H1 (cell line): ENCODE measurements around the gene CDH15. TPM values are rescaled to one million over a fixed set of nuclear protein-coding genes. Genes with fewer than 3 reads are reported as not detected.

Source experiments
- CTCF ChIA-PET: fragments of 300-600 bp; sonication (Branson Sonifier 250); formaldehyde crosslinking; loops from one replicate; lab custom pipeline; 2021; ENCODE audit not compliant: partially characterized antibody; lab: Charles Lee
- POLR2A ChIA-PET: fragments of 300-600 bp; sonication (Branson Sonifier 250); formaldehyde crosslinking; loops from one replicate; lab custom pipeline; 2021; ENCODE audit warnings: inconsistent platforms; ENCODE audit not compliant: partially characterized antibody; lab: Charles Lee
- DNase-seq, 2 experiments: peaks; one replicate each; pipeline versions ENCODE4 v3.0.0 to v3.0.0-alpha.2; 2010 to 2022; ENCODE audit warnings: low spot score in 2 of 2, low read depth in 1 of 2, mixed read lengths in 1 of 2
- FAIRE-seq: peaks from 2 replicates; lab custom pipeline; 2011; peaks lifted over from hg19 to GRCh38; lab: Jason Lieb, UNC
- H2AFZ ChIP-seq: 2 replicates; pipeline ENCODE4 v1.8.1; 2012; ENCODE audit warnings: low read length, inconsistent platforms
- H2AK5ac ChIP-seq: 2 replicates; pipeline ENCODE4 v1.6.1; 2013; ENCODE audit warnings: low read depth, low read length
- H2BK120ac ChIP-seq: replicated peaks from 2 replicates; pipeline ENCODE3; 2013; ENCODE audit warnings: low read depth, low read length, inconsistent platforms
- H2BK12ac ChIP-seq: 2 replicates; pipeline ENCODE4 v1.6.1; 2013; ENCODE audit warnings: low read depth, low read length
- H2BK15ac ChIP-seq: 2 replicates; pipeline ENCODE4 v1.6.1; 2013; ENCODE audit warnings: low read length
- H2BK20ac ChIP-seq: 2 replicates; pipeline ENCODE4 v1.6.1; 2013; ENCODE audit warnings: low read length
- H2BK5ac ChIP-seq: 2 replicates; pipeline ENCODE4 v1.6.1; 2013; ENCODE audit warnings: low read depth, low read length
- H3K14ac ChIP-seq: 2 replicates; pipeline ENCODE4 v1.6.1; 2013; ENCODE audit warnings: inconsistent platforms; ENCODE audit not compliant: insufficient read length
- H3K18ac ChIP-seq: 2 replicates; pipeline ENCODE4 v1.6.1; 2013; ENCODE audit warnings: low read length; ENCODE audit errors: extremely low read depth
- H3K23ac ChIP-seq: 2 replicates; pipeline ENCODE4 v1.6.1; 2013; ENCODE audit warnings: inconsistent platforms; ENCODE audit not compliant: insufficient read length
- H3K23me2 ChIP-seq: 2 replicates; pipeline ENCODE4 v1.6.1; 2013; ENCODE audit warnings: low read depth, low read length
- H3K27ac ChIP-seq: 2 replicates; pipeline ENCODE4 v1.6.1; 2011; ENCODE audit warnings: low read depth, low read length, inconsistent platforms
- H3K27me3 ChIP-seq, 4 experiments: replicated peaks in 1 of 4; 1 replicate in 1 of 4; 2 replicates in 3 of 4; pipeline versions ENCODE4 v1.6.1 to v1.8.1; 2011 to 2013; ENCODE audit warnings: low read length in 3 of 4, mild to moderate bottlenecking in 3 of 4, inconsistent platforms in 2 of 4, mixed read lengths in 2 of 4, moderate library complexity in 1 of 4; ENCODE audit not compliant: control insufficient read depth in 3 of 4, insufficient read depth in 3 of 4; ENCODE audit errors: extremely low read depth in 1 of 4
- H3K36me3 ChIP-seq, 4 experiments: 2 replicates each; pipeline versions ENCODE4 v1.6.1 to v1.8.1; 2011 to 2013; ENCODE audit warnings: mild to moderate bottlenecking in 4 of 4, low read length in 3 of 4, moderate library complexity in 2 of 4, control low read depth in 1 of 4, inconsistent platforms in 1 of 4; ENCODE audit not compliant: insufficient read depth in 4 of 4, control insufficient read depth in 2 of 4
- H3K4ac ChIP-seq: replicated peaks from 2 replicates; pipeline ENCODE3; 2013; ENCODE audit warnings: low read length, low read depth, mixed read lengths, inconsistent platforms; ENCODE audit not compliant: insufficient read length
- H3K4me1 ChIP-seq, 4 experiments: replicated peaks in 1 of 4; 1 replicate in 1 of 4; 2 replicates in 3 of 4; pipeline versions ENCODE4 v1.6.1 to v1.8.1; 2011 to 2013; ENCODE audit warnings: low read length in 3 of 4, inconsistent platforms in 2 of 4, mixed read lengths in 1 of 4; ENCODE audit not compliant: insufficient read depth in 4 of 4, control insufficient read depth in 3 of 4
- H3K4me2 ChIP-seq, 2 experiments: 2 replicates each; pipeline versions ENCODE4 v1.6.1 to v1.8.1; 2011 to 2013; ENCODE audit warnings: low read depth in 2 of 2, low read length in 2 of 2, control low read depth in 1 of 2, inconsistent platforms in 1 of 2, mild to moderate bottlenecking in 1 of 2; ENCODE audit not compliant: insufficient read depth in 1 of 2
- H3K4me3 ChIP-seq, 4 experiments: fragments of 200-600, 300-600 bp in 1 of 4; sonication (generic), shearing (Covaris generic), sonication (Bioruptor Twin) in 1 of 4; 2 replicates each; pipeline versions ENCODE4 v1.5.1 to v1.8.1; 2011 to 2016; ENCODE audit warnings: low read length in 4 of 4, low read depth in 3 of 4, control low read depth in 2 of 4, inconsistent platforms in 2 of 4, mild to moderate bottlenecking in 2 of 4, mixed read lengths in 1 of 4, moderate library complexity in 1 of 4; ENCODE audit not compliant: insufficient read depth in 2 of 4; ENCODE audit errors: extremely low read depth in 1 of 4
- H3K56ac ChIP-seq: replicated peaks from 2 replicates; pipeline ENCODE3; 2013; ENCODE audit warnings: low read depth, mild to moderate bottlenecking, mixed read lengths, low read length, inconsistent platforms; ENCODE audit not compliant: insufficient read length
- H3K79me1 ChIP-seq: 2 replicates; pipeline ENCODE4 v1.6.1; 2013; ENCODE audit warnings: low read depth, low read length, control low read depth
- H3K79me2 ChIP-seq, 2 experiments: 2 replicates each; pipeline versions ENCODE4 v1.6.1 to v1.8.1; 2012 to 2013; ENCODE audit warnings: low read length in 2 of 2, mild to moderate bottlenecking in 2 of 2, inconsistent platforms in 1 of 2; ENCODE audit not compliant: insufficient read depth in 2 of 2, control insufficient read depth in 1 of 2
- H3K9ac ChIP-seq, 4 experiments: replicated peaks in 1 of 4; 1 replicate in 1 of 4; 2 replicates in 3 of 4; pipeline versions ENCODE4 v1.6.1 to v1.8.1; 2011 to 2013; ENCODE audit warnings: low read depth in 3 of 4, low read length in 3 of 4, control low read depth in 2 of 4, mild to moderate bottlenecking in 2 of 4, moderate library complexity in 2 of 4, inconsistent platforms in 1 of 4; ENCODE audit errors: extremely low read depth in 1 of 4
- H3K9me3 ChIP-seq, 2 experiments: 2 replicates each; pipeline versions ENCODE4 v1.6.1 to v1.8.1; 2012 to 2013; ENCODE audit warnings: mild to moderate bottlenecking in 2 of 2, moderate library complexity in 2 of 2, control low read depth in 1 of 2, inconsistent platforms in 1 of 2, low read depth in 1 of 2, low read length in 1 of 2, mixed read lengths in 1 of 2; ENCODE audit not compliant: insufficient read depth in 2 of 2
- H4K20me1 ChIP-seq, 2 experiments: replicated peaks in 1 of 2; 2 replicates each; pipeline versions ENCODE3 to v1.8.1; 2011 to 2013; ENCODE audit warnings: inconsistent platforms in 2 of 2, low read length in 2 of 2, mild to moderate bottlenecking in 1 of 2; ENCODE audit not compliant: insufficient read depth in 2 of 2, control insufficient read depth in 1 of 2
- H4K5ac ChIP-seq: 2 replicates; pipeline ENCODE4 v1.6.1; 2013; ENCODE audit warnings: low read length, low read depth, mixed read lengths, inconsistent platforms; ENCODE audit not compliant: insufficient read length
- H4K8ac ChIP-seq: 2 replicates; pipeline ENCODE4 v1.8.0; 2013; ENCODE audit warnings: mild to moderate bottlenecking, moderate library complexity, low read length, inconsistent platforms; ENCODE audit not compliant: insufficient read depth; ENCODE audit errors: extremely low read depth
- H4K91ac ChIP-seq: replicated peaks from 2 replicates; pipeline ENCODE3; 2013; ENCODE audit warnings: low read length, mixed read lengths, inconsistent platforms; ENCODE audit not compliant: insufficient read length
- POLR2AphosphoS5 ChIP-seq: IDR thresholded peaks from 2 replicates; pipeline ENCODE4 v1.6.1; 2011; ENCODE audit warnings: low read depth, low read length
- POU5F1 ChIP-seq: IDR thresholded peaks from 2 replicates; pipeline ENCODE4 v1.6.1; 2011; ENCODE audit warnings: low read depth, mild to moderate bottlenecking, low read length, moderate library complexity
- WGBS, 2 experiments: shearing (Covaris generic) in 1 of 2; methylation state at CpG; one replicate each; pipeline versions ENCODE4 v1.1.6 to v1.1.7; 2013 to 2015; ENCODE audit warnings: low lambda C conversion rate in 2 of 2, mixed read lengths in 2 of 2, inconsistent platforms in 1 of 2, low coverage in 1 of 2, missing lambda C conversion rate in 1 of 2; ENCODE audit not compliant: insufficient replicate concordance in 2 of 2, insufficient coverage in 1 of 2, insufficient read length in 1 of 2; ENCODE audit errors: extremely low coverage in 1 of 2, missing lambda C conversion rate in 1 of 2; 5-methylcytosine and 5-hydroxymethylcytosine counted together
- polyA plus RNA-seq, 7 experiments: library from polyadenylated mRNA; depleted of rRNA in 3 of 7; stranded (reverse) in 5 of 7; unstranded in 2 of 7; fragments of >200 nt in 5 of 7; fragments of 200-250 nt in 2 of 7; gene quantifications; 1 replicate in 5 of 7; 2 replicates in 1 of 7; 4 replicates in 1 of 7; pipeline versions ENCODE4 v1.2.1 to v1.2.3, GENCODE V29; 2011 to 2013; ENCODE audit warnings: missing spikeins in 2 of 7, mixed read lengths in 2 of 7
- total RNA-seq: library from RNA; stranded (reverse); fragmentation: NEBNext Ultra II Directional; extraction: Animal tissue kit (Norgen Biotek cat#: 25700); gene quantifications from 2 replicates; pipeline ENCODE4 v1.2.1, GENCODE V29; 2021

Gene CDH15
- total and polyA plus RNA-seq, 2 of the 8 experiments (the other 6 are each of a cell fraction or from before 2014, with no cell fraction given): 0.50 to 0.82 TPM

- DNase-seq: no peak
- CTCF ChIA-PET: interaction anchor here (0.6 to 2.0 kb wide), 3 partner anchors 220 to 838 kb away, joined by 3 to 4 read pairs (median 4); no protein-coding TSS in a partner anchor
- TF ChIP-seq POLR2AphosphoS5: no peak
- no peak for TF ChIP-seq POU5F1
Measured at GRCh38 chr16:89146211-89147005, 25.1 kb upstream of the CDH15 start.

More at GRCh38 chr16:89146211-89147005, 25.1 kb upstream of the CDH15 start:
- Histone ChIP-seq H3K56ac (no peak overlapping the region), H2AK5ac (no peak overlapping the region), H3K4me2 (no peak overlapping the region), H3K36me3 (peaks cover 0 to 3% (median under 1%) of the 10 kb centered on the region in 4 experiments; a peak in 3 of 8 replicates), H2BK5ac (no peak overlapping the region), H2BK20ac (no peak overlapping the region), H3K27me3 (no peaks in the 10 kb centered on the region; a peak in 1 of 7 replicates), H3K4ac (no peak overlapping the region), H3K79me1 (no peaks in the 10 kb centered on the region), H4K20me1 (peaks cover 2 to 4% of the 10 kb centered on the region in 2 experiments), H3K9me3 (no peaks in the 10 kb centered on the region), H3K4me1 (peaks cover 0 to 3% (median 0%) of the 10 kb centered on the region in 4 experiments; a peak in 2 of 7 replicates), H3K18ac (no peak overlapping the region), H3K14ac (no peak overlapping the region), H3K4me3 (no peak overlapping the region), H4K91ac (no peak overlapping the region), H2BK15ac (no peak overlapping the region), H2BK120ac (no peak overlapping the region), H3K27ac (no peak overlapping the region), H3K9ac (no peak overlapping the region), H4K8ac (0 out of 2 replicates have a peak overlapping the region, but pooled peaks have one; percentile 12), H3K23me2 (no peaks in the 10 kb centered on the region), H4K5ac (no peak overlapping the region), H3K23ac (no peak overlapping the region), H2AFZ (no peak overlapping the region), H2BK12ac (no peak overlapping the region), H3K79me2 (no peaks in the 10 kb centered on the region)
- 89% methylated on average over 17 of the region's 21 CpGs; no CpG with 5 or more reads in 1 of the 2 experiments for WGBS, 2 experiments
- no peak for FAIRE-seq
- POLR2A ChIA-PET: interaction anchor here (1.2 to 1.5 kb wide), 2 partner anchors 8 to 12 kb away, joined by 4 to 5 read pairs; no protein-coding TSS in a partner anchor
